CD4-positive, alpha-beta T cell treated with Interleukin-6 for 4 hours (primary cell): Measurements from ENCODE around the gene ORAI3.

Experiments used
- DNase-seq: peaks from one replicate; pipeline ENCODE4 v3.0.0-alpha.2; 2020; ENCODE audit warnings: mixed read lengths

Gene ORAI3

DNA sequence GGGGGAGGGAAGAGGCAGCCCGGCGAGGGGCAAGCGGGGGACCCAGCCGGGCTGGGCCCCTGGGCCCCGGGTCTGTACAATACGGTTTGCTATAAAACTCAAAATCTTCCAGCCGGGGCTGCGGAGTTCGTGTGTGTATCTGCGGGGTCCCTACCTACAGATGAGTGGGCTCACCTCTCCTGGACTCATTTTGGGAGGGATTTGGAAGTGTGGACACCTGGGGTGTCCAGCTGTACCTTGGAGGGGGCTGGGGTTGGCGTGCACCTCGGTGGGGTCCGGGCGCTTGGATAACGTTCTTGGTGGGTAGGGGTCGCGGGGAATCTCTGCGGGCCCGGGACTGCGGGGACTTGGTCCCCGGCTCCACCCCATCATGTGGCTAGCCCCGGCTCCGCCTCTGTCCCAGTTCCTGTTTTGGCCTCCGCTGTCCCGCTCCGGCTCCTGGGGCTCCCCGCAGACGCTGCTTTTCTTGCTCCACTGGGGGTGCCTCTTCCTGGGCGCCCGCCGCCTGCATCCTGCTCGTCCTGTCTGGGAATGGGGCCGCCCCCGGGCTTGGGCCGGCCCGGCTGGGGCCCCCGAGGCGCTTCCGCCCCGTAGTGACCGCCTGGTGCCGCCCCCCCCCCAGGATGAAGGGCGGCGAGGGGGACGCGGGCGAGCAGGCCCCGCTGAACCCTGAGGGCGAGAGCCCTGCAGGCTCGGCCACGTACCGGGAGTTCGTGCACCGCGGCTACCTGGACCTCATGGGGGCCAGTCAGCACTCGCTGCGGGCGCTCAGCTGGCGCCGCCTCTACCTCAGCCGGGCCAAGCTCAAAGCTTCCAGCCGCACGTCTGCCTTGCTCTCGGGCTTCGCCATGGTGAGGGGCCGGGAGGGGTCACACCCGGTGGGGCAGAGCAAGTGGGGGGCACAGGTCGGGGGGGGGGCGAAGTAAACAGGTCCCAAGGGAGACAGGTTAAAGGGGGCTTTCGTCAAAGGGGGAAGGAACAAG lies at the start of gene ORAI3:
ORAI3 (plus strand) TSS at position 402 of the 983 bp plus-strand sequence; CDS start at position 624, 222 bp downstream.
- DNase-seq, result peak; percentile 61

DNA sequence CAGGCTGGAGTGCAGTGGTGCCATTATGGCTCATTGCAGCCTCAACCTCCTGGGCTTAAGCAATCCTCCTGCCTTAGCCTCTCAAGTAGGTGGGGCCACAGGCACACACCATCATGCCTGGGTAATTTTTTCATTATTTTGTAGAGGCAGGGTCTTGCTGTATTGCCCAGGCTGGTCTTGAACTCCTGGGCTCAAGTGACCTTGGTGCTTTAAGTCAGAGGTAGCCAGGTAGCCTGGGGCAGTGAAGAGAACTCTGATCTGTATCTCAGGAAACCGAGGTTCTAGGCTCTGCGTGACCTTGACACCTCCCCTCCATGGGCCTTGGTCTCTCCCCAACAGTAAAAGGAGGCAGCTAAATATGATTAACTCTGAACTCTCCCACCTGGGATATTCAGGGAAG lies 49.1 kb upstream of the ORAI3 start:
- no peak for DNase-seq

DNA sequence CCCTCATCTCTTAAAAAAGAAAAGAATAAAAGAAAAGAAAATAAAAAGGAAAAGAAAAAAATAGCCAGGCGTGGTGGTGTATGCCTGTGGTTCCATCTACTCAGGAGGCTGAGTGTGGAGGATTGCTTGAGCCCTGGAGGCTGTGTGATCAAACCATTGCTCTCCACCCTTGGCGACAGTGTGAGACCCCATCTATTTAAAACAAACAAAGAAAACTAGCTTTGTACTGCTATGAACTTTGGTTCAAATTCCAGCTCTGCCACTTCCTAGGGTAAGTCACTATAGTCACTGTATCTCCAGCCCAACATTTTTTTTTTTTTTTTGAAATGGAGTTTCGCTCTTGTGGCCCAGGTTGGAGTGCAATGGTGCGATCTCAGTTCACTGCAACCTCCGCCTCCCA lies 48.3 kb upstream of the ORAI3 start:
- DNase-seq, result no peak

DNA sequence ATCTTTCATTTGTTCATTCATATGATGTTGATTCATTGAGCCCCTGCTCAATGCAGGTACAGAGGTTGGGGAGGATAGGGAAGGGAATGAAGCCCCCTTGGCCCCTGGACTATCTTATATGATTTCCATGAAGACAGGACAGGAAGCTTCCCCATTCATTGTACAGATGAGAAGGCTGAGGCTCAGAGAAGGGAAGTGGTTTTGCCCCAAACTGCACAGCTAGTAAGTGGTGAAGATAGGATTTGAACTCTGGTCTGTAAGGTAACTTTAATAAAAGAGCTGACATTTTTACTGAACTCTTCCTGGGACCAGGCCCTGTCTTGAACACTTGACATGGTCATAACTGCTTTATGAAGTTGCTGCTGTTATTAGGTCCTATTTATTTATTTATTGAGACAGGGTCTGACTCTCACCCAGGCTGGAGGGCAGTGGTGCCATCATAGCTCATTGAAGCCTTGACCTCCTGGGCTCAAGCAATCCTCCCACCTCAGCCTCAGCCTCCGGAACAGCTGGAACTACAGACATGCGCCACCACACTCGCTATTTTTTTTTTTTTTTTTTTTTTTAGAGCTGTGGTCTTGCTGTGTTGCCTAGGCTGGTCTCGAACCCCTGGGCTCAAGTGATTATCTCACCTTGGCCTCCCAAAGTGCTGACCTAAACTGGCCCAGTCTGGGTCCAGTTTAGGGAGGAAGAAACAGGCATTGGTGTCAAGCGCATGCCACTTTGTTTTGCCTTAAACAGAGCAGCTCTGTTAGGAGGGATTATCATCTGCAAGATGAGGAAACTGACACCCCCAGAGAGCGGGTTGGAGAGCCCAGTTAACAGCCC lies 47.5 kb upstream of the ORAI3 start:
- no peak for DNase-seq

DNA sequence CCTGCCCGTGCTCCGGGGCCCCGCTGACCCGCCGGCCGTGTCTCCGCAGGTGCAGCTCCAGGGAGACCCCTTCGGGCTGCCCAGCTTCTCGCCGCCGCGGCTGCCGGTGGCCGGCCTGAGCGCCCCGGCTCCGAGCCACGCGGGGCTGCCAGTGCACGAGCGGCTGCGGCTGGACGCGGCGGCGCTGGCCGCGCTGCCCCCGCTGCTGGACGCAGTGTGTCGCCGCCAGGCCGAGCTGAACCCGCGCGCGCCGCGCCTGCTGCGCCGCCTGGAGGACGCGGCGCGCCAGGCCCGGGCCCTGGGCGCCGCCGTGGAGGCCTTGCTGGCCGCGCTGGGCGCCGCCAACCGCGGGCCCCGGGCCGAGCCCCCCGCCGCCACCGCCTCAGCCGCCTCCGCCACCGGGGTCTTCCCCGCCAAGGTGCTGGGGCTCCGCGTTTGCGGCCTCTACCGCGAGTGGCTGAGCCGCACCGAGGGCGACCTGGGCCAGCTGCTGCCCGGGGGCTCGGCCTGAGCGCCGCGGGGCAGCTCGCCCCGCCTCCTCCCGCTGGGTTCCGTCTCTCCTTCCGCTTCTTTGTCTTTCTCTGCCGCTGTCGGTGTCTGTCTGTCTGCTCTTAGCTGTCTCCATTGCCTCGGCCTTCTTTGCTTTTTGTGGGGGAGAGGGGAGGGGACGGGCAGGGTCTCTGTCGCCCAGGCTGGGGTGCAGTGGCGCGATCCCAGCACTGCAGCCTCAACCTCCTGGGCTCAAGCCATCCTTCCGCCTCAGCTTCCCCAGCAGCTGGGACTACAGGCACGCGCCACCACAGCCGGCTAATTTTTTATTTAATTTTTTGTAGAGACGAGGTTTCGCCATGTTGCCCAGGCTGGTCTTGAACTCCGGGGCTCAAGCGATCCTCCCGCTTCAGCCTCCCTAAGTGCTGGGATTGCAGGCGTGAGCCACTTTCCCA lies 46.6 kb upstream of the ORAI3 start:
- peak; percentile 69 for DNase-seq

DNA sequence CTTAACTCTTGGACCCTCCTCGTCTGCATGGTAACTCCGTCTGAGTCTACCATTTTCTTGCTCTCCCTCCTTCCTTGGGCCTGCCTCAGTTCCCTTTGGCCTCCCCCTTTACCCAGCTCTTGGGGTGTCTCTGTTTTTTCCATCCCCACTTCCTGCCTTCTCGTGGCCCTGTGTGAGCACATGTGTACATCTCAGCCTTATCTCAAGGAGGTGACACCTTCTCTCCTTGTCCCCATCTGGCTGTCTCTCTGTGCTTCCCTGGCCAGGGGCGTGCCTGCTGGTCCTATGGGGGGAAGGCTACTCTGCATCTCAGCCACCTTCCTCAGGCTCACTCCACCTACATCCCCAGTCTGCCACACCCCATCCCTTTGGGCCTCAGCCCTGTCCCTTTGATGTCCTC lies 45.9 kb upstream of the ORAI3 start:
- DNase-seq, result peak; percentile 34

DNA sequence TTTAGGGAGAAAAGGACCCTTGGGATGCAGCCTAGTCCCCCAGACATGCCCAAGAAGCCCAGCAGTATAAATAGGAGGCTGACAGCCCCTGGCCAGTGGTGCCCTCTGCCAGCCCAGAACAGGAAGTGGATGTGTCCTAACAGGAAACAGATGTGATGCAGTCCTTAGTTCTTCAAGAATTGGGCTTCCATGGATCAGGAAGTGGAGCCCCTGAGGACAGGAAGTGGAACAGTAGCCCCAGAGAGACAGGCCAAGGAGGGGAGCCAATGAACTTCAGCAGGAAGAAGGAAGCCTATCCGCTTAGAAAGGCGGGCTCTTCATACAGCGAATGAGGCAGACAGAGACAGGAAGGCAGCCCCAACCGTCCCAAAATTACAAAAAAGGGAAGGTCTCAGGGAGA lies 45.3 kb upstream of the ORAI3 start:
- peak; percentile 21 for DNase-seq

DNA sequence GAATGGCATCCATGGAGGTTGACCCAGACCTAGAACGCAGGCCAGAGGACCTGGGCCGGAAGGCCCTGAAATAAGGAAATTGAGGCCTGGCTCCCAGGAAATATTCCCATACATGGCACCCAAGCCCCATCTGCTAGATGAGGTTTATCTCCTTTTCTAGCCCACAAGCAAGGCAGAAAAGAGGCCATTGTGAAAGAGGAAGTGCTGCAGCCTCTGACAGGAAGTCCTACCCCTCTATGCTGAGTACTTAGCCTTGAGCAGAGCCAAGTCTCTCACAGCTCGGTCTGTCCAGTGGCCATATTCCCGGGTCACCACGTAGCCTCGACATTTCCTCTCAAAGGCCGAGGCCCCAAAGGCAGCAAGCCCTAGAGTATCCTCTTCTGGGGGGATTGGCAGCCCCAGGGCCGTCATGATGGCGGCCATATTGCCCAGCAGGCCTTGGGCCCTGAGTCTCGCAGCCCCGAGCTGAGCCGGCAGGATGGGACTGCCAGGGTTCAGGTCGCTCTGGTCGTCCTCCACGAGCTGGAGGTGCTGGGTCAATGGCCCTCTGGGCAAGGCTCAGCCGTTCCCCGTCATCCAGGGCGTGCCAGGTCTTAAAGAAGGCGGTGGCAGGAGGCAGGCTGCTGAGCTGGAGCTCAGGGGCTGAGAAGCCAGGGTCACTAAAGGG lies 44.6 kb upstream of the ORAI3 start:
- DNase-seq, result no peak

DNA sequence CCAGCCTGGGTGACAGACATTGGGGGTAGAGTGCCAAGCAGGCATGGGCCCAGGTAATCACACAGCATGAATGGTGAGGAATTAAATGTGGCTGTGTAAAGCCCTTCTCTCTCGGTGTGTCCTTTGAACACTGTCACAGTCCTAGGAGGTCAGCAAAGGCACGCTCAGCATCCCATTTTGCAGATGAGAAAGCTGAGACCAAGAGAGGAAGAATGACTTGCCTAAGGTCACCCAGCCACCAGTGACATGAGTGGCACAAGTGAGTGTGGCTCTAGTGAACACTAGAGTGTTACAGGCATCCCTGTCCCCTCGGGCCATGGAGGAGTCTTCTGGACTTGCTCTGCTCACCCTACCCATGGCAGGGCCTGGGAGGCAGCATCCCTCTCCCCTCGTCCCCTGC lies 41.8 kb upstream of the ORAI3 start:
- no peak for DNase-seq

DNA sequence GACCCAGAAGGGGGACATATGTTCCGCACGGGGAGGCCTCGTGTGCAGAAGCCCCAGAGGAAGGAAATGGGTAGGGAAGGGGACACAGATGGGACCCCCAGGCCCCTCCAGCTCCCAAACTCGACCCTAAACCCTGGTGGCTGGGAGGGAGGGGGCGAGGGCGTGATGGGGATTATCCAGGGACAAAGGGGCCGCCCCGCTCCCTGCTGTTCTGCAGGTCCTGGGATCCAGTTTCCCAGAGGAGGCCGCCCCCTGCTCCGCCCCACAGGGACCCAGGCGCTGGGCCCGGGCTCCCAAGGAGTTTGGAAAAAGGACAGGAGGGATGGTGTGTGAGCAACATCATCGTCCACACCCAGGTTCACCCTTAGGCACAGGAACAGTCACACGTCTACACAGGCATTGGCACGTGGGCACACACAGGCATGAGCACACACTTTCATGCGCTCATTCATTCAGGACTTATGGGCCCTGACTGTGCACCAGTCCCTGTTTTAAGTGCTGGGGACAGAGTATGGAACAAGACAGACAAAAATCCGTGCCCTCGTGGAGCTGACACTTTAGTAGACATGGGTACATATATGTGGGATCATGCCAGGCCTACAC lies 38.3 kb upstream of the ORAI3 start:
- no peak for DNase-seq

DNA sequence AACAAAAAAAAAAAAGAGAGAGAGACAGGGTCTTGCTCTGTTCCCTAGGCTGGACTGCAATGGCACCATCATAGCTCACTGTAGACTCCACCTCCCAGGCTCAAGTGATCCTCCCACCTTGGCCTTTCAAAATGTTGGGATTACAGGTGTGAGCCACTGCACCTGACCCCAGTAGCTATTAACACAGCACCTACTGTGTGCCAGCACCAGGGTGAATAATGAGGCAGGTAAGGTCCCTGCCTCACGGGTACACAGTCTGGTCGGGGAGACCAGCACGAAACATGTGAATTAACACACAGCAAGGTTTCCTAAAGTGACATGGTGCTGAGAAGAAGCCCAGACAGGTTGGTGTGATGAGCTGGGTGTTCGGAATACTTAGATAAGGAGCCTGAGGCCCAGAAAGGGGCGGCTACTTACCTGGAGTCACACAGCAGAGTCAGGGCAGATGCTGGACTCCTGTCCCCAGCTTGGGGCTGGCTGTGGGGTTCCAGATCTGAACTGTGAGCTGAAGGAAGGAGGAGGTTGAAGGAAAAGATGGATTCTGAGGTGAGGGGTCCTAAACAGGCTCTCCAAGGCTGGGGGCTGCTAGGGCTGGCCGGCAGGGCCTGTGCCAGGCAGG lies 36.0 kb upstream of the ORAI3 start:
- no peak for DNase-seq

DNA sequence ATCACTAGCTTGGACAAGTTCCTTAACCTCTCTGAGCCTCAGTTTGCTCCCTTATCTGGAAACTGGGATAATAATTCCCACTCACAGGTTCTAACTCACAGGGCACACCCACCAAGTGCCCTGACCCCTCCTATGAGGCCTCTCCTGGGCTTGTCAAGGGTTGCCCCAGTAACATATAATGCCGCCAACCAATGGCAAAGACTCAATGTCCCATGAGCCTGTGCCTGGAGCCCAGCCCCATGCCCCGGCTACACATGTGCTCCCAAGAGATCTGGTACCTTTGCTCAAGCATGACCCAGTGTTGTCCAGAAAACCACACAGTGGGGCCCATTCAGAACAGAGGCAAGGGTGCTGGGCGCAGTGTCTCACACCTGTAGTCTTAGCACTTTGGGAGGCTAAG lies 34.0 kb upstream of the ORAI3 start:
- no peak for DNase-seq

DNA sequence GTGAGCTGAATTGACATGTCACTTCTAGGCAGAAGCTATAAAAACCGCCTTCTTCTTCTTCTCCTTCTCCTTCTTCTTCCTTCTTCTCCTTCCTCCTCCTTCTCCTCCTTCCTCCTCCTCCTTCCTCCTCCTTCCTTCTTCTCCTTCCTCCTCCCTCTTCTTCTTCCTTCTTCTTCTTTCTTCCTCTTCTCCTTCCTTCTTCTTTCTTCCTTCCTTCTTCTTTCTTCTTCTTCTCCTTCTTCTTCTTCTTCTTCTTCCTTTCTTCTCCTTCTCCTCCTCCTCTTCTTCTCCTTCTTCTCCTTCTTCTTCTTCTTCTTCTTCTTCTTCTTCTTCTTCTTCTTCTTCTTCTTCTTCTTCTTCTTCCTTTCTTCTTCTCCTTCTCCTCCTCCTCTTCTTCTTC lies 30.3 kb upstream of the ORAI3 start:
- no peak for DNase-seq

DNA sequence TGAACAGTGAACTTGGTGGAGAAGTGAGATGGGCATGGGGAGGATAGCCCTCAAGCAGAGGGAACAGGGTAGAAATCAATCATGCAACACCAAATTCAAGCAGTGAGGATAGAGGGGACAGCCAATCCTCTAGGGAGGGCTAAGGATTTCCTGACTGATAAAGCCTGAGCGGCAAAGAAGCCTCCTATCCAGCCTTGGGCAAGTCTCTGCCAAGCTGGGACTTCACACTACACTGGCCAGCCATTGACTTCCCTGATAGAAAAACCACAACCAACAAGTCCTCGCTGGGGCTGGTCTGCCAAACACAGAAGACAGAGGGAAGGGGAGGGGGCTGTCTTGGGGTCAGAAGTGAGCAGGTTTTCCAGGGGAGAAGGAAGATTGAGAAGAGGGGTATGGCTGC lies 28.0 kb upstream of the ORAI3 start:
- no peak for DNase-seq

DNA sequence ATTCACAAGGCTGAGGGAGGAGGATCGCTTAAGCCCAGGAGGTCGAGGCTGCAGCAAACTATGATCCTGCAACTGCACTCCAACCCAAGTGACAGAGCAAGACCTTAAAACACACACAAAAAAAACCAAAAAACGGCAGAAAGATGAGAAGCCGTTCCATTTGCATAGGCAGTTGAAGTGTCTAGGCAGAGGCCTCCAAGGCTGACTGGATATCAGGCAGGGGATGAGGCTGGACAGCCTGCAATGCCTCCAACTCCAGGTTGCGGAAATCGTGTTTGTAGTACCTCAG lies 27.5 kb upstream of the ORAI3 start:
- no peak for DNase-seq

DNA sequence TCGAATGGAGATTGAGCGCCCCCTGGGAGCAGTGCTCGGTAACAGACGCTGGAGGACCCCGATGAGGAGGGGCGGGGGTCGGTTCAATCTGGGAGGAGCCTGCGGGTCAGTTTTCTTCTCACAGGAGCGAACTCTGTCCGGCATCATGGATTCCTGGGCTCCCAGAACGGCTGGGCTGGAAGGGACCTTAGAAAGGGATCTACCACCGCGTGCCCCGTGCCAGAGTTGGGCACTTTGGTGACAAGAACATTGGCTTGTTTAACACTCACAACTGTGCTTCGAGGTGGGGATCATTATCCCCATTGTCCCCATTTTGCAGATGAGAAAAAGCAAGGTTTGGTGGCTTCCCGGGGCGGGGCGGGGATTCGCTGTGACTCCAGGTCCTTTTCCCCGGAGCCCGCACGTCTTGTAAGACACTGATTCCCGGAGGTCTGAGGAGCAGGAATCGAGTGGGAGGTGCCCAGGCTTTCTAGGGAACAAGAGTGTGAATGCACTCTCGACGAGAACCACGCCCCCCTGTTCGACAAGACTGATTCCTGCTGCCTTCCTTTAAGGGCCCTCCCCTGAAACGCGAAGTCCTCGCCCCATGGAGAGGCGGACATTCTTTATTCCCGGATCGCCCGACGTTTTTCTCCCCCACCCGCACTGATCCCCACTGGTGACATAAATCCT lies 27.0 kb upstream of the ORAI3 start:
- DNase-seq, result peak; percentile 93

DNA sequence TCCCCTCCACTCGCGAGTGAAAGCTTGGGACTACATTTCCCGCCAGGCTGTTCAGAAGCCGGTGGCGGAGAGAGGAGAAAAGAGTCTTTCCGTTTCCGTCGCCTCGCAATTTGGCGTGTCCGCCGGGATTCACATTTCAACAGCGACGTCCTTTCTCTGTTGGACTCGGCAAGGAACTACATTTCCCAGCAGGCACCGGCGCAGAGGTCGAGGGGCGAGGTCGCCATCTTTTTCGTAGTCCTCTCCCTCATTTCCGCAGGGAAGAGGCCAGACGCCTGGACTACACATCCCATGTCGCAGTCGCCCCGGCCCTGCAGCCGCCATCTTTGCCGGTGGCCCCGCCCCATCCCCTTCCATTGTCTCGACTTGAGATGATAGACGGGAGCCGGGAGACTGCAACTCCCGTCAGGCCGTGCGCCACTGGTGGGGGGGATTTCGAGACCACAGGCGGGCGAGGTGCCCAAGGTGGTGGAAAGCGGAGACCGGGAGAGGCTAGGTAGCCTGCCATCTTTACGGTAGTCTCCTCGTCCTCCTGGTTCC lies 26.4 kb upstream of the ORAI3 start:
- DNase-seq, result peak; percentile 99

DNA sequence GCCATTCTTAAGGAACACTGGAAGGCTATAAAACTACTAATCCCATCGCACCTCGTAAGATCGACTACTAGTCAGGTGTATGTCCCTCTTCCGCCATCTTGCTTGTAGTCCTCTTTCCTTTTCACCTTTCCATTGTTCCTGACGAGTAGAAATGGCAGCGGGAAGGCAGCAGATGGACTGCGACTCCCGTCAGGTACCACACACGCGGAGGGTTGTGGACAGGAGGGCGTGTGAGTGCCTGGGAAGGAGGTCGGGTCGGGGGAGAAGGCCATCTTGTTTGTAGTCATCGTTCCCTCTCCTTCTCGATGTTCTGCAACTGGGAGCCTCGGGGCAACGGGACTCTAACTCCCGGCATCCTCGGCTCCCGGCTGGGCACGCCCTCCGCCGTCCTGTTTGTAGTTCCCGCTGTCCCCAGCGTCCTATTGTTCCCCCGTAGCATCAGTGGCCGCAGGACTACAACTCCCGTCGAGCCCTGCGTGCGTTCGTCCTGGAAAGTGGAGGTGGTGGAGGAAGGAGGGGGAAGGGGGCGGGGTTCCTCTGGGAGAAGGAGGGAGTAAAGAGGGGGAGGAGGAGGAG lies 25.8 kb upstream of the ORAI3 start:
- peak; percentile 97 for DNase-seq

DNA sequence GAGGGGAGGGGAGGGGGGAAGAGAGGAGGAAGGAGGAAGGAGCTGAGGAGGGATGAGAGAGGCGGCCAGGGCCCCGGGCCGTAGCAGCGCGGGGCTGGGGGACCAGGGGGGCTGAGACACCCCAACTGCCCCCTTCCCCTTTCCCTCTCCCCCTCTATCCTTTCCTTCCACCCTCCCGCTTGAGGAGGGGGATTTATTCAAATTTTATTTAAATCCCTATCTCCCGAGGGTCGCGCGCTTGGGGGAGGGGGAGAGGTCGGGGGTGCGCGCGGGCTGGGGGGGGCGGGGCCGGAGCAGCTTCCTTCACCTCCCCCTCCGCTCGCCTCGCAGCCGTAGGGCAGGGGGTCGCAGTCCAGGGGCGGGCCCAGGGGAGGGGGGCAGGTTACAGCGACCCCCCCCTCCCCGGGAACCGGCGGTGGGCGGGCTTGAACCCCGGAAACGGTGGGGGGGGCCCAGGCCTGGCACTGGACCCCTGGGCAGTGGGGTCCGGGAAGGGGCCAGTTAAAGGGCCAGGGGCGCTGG lies 25.3 kb upstream of the ORAI3 start, which contains the start of gene FBXL19:
FBXL19 (plus strand) TSS at position 19 of the 522 bp plus-strand sequence. CDS start 2,183 bp downstream, outside the sequence.
- no peak for DNase-seq
